RWPE1 (cell line): ENCODE results near the gene SV2B.
A peak's percentile ranks its signal among the peaks of the same experiment; 100 is the strongest.

ENCODE experiments used
- CTCF ChIA-PET: fragments of 350-600 bp; sonication (Branson Sonifier 250); formaldehyde crosslinking; extraction: SDS; loops from one replicate; lab custom pipeline; 2021; lab: Yijun Ruan, JAX
- POLR2A ChIA-PET: fragments of 400-600 bp; formaldehyde crosslinking; extraction: SDS; loops from one replicate; lab custom pipeline; 2020; ENCODE audit warnings: antibody characterized with exemption; ENCODE audit not compliant: low non-redundant PET; lab: Yijun Ruan, JAX
- DNase-seq: peaks from one replicate; pipeline ENCODE4 v3.0.0; 2012; ENCODE audit warnings: low spot score
- H3K27ac ChIP-seq: fragments of 450-650 bp; 2 replicates; pipeline ENCODE4 v1.5.1; 2017
- CTCF ChIP-seq: fragments of 450-650 bp; conservative IDR thresholded peaks from 2 replicates; pipeline ENCODE4 v1.5.1; 2017; ENCODE audit warnings: low read depth, mild to moderate bottlenecking

Gene SV2B

DNA sequence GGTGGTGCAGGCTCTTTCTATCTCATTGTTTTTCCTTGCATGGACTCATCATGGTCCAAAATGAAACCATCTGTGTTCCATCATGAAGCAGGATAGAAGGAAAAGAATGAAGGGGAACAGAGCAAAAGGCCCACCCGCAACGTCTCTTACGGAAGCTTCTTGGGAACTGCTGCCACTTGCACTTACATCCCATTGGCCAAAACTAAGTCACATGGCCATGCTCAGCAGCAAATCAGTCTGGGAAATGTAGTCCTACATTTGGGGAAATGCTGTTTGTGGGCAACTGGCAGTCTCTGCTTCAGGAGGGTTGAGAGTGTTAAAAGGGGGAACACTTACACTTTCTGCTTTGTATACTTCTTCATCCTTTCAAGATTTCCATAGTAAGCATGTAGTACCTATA is 191.6 kb downstream of the SV2B start:
- no peak for TF ChIP-seq CTCF
- DNase-seq = no peak
- CTCF ChIA-PET = interaction anchor here (1.0 kb wide), 1 partner anchor 11 kb away, joined by 5 read pairs; no protein-coding TSS in a partner anchor
- POLR2A ChIA-PET = no interaction called here
- no peak overlapping the region for H3K27ac ChIP-seq

- CTCF ChIA-PET = interaction anchor here (2.2 kb wide), 1 partner anchor 8 kb away, joined by 8 read pairs; no protein-coding TSS in a partner anchor
- TF ChIP-seq CTCF = no peak
These were observed 194.3 kb downstream of the SV2B start for GRCh38 chr15:91294344-91294743.

DNA sequence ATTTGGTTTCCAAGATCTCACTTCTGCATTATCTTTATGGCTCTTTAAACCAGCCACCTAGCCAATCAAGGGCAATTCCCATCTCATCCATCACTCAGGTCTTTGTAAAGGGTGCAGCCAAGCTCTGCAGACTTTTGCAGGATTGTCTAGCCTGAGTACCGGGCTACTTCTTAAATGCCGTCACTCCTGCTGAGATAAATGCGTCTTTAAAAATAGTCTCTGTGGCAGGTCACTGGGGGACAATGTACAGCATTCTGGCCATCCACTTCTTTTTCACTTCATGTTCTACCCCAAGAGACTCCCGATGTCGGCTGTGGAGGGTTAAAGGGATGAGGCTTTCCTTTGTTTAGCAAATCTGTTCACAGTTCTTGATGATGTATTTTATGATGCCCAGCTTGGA is 194.7 kb downstream of the SV2B start:
- TF ChIP-seq CTCF = no peak
- POLR2A ChIA-PET = no interaction called here
- DNase-seq = no peak
- CTCF ChIA-PET = interaction anchor here (2.2 kb wide), 1 partner anchor 8 kb away, joined by 8 read pairs; no protein-coding TSS in a partner anchor
- no peak overlapping the region for H3K27ac ChIP-seq

More at GRCh38 chr15:91294344-91294743, 194.3 kb downstream of the SV2B start:
- POLR2A ChIA-PET = no interaction called here
- DNase-seq = no peak
- no peak overlapping the region for H3K27ac ChIP-seq

- ChIA-PET CTCF (no interaction called here), POLR2A (no interaction called here)
- TF ChIP-seq CTCF = no peak
- H3K27ac ChIP-seq = no peak overlapping the region
- DNase-seq = no peak
These were observed 198.0 kb downstream of the SV2B start for GRCh38 chr15:91298101-91298500.

DNA sequence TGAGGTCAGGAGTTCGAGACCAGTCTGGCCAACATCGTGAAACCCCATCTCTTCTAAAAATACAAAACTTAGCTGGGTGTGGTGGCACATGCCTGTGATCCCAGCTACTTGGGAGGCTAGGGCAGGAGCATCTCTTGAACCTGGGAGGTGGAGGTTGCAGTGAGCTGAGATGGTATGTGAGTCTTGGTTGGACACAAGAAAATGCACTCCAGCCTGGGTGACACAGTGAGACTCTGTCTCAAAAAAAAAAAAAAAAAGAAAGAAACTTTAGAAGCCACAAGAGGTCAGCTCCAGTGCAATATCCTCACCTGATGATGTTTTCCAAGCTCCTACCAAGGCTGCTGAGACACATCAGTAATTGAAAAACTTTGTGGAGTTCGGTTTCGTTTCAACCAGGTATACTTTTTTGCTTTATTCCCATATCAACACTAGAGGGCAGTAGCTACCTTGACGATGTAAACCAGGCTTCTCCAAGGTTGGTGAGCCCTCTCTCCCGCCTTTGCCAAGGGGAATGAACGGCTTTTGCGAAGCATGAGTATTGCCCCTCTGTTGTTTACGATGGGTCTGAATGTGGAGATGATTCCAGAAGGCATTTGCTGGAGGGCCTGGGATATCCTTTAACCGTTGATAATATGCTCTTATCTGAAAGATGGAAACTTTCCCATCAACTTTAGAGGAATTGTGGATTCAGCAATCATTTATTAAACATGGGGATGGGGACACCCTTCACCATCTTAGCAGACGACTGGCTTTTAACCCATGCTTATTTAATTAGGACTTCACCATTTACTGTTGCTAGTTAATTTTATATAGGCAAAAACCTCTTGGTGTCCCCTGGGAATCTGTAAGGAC is 202.8 kb downstream of the SV2B start:
- peak; percentile 87 for TF ChIP-seq CTCF
- no peak overlapping the region for H3K27ac ChIP-seq
- peak; percentile 78 for DNase-seq
- CTCF ChIA-PET = interaction anchor here (0.5 to 3.2 kb wide), 15 partner anchors 9 to 775 kb away, joined by 3 to 11 read pairs (median 4); partner anchors contain the start of gene SLCO3A1
- POLR2A ChIA-PET = no interaction called here

- DNase-seq = no peak
- ChIA-PET POLR2A (no interaction called here), CTCF (interaction anchor here (0.8 kb wide), 1 partner anchor 552 kb away, joined by 5 read pairs; no protein-coding TSS in a partner anchor)
- no peak for TF ChIP-seq CTCF
- H3K27ac ChIP-seq = no peak overlapping the region
These were observed 204.2 kb downstream of the SV2B start for GRCh38 chr15:91304210-91304609.
